Astrocyte (in vitro differentiated cells and primary cell): ENCODE results near the gene C1S.

Source experiments
- CTCF ChIP-seq: IDR thresholded peaks from 2 replicates; pipeline ENCODE4 v1.5.1; 2011; ENCODE audit warnings: low read depth, mild to moderate bottlenecking, inconsistent platforms, low read length, moderate library complexity; ENCODE audit not compliant: insufficient read depth
- EZH2 ChIP-seq: IDR thresholded peaks from 2 replicates; pipeline ENCODE4 v1.6.1; 2012; ENCODE audit warnings: mild to moderate bottlenecking, low read length, inconsistent platforms; ENCODE audit not compliant: insufficient read depth

DNA sequence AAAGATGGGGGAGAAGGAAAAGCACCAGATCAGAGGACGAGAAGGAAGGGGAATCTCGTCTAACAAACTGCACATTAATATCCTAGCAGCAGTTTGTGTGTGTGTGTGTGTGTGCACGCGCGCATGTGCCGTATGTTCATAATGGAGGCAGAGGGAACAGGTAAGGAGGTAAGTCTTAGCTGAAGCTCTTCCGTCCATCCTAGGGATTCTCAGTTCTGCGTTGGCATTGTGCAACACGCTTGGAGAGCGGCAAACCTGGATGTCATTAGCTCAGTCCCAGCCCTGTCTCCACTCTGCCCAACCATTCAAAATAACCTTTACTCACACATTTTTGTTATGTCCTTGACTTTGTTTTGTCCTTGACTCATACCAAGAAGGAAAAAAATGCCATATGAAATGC lies 33.4 kb downstream of the C1S start:
- TF ChIP-seq CTCF (no peak), EZH2 (no peak)
